Lung (tissue), 12 donors: ENCODE results near the gene LINGO3. TPM values are rescaled to one million over a fixed set of nuclear protein-coding genes. Genes with fewer than 3 reads are reported as not detected.

ENCODE experiments used
- ATAC-seq: fragments of 200-7000 bp; cut with Tn5 transposase; one replicate; pipeline ENCODE4 v1.9.1; 2020; ENCODE audit warnings: moderate number of reproducible peaks; ENCODE audit not compliant: insufficient read depth, low FRiP score
- DNase-seq, 3 donors: peaks; one replicate each; pipeline ENCODE4 v3.0.0-alpha.2; 2013 to 2017
- H3K27ac ChIP-seq, 2 donors: one replicate each; pipeline ENCODE4 v1.5.1; 2013; ENCODE audit warnings: mild to moderate bottlenecking in 2 of 2, moderate library complexity in 2 of 2, control low read depth in 1 of 2, inconsistent platforms in 1 of 2, low read depth in 1 of 2, low read length in 1 of 2
- H3K27me3 ChIP-seq, 3 donors: one replicate each; pipeline ENCODE4 v1.5.1; 2013; ENCODE audit warnings: low read length in 2 of 3; ENCODE audit not compliant: control insufficient read depth in 3 of 3, insufficient read depth in 3 of 3
- H3K36me3 ChIP-seq, 4 donors: one replicate each; pipeline ENCODE4 v1.5.1; 2013; ENCODE audit warnings: low read length in 4 of 4, mild to moderate bottlenecking in 1 of 4, moderate library complexity in 1 of 4; ENCODE audit not compliant: control insufficient read depth in 4 of 4, insufficient read depth in 4 of 4
- H3K4me1 ChIP-seq, 5 donors: one replicate each; pipeline ENCODE4 v1.5.1; 2013; ENCODE audit warnings: low read length in 5 of 5, mild to moderate bottlenecking in 2 of 5, moderate library complexity in 1 of 5; ENCODE audit not compliant: control insufficient read depth in 5 of 5, insufficient read depth in 5 of 5
- H3K4me3 ChIP-seq: one replicate; pipeline ENCODE4 v1.5.1; 2013; ENCODE audit warnings: mild to moderate bottlenecking, control low read depth, moderate library complexity
- H3K9ac ChIP-seq, 2 donors: one replicate each; pipeline ENCODE4 v1.5.1; 2013; ENCODE audit warnings: low read length in 2 of 2, control low read depth in 1 of 2; ENCODE audit not compliant: insufficient read depth in 1 of 2
- H3K9me3 ChIP-seq, 4 donors: one replicate each; pipeline ENCODE4 v1.5.1; 2013; ENCODE audit warnings: low read length in 3 of 4, mild to moderate bottlenecking in 1 of 4, moderate library complexity in 1 of 4; ENCODE audit not compliant: control insufficient read depth in 4 of 4, insufficient read depth in 3 of 4
- WGBS, 2 donors: extraction: QIAGEN DNeasy Blood & Tissue Kit; methylation state at CpG; one replicate each; pipeline ENCODE4 v1.1.7; 2013; 5-methylcytosine and 5-hydroxymethylcytosine counted together
- polyA plus RNA-seq, 2 donors: library from polyadenylated mRNA; stranded (reverse); fragments of 200-250 nt; gene quantifications; one replicate each; pipeline ENCODE4 v1.2.1, GENCODE V29; 2013
- total RNA-seq, 2 donors: library from RNA; depleted of rRNA in 1 of 2; stranded (reverse); fragments of >200 nt in 1 of 2; gene quantifications; one replicate each; pipeline ENCODE4 v1.2.1, GENCODE V29; 2014 to 2021
- TF ChIP-seq, protein P1 (sequence below): IDR thresholded peaks from 2 replicates; pipeline ENCODE4 v1.5.1; 2012; ENCODE audit warnings: mild to moderate bottlenecking; ENCODE audit errors: control extremely low read depth, extremely low read depth
- donor health status: control.
- donor health status: control.
- donor health status: Bipolar disorder and iron deficiency.
- donor health status: healthy.
- donor health status: DM: yes; HTN: yes; CAD: no.

The LINGO3 gene
- total and polyA plus RNA-seq, 4 donors, result 0.10 to 1.0 (median 0.21) TPM; not detected in 1

DNA sequence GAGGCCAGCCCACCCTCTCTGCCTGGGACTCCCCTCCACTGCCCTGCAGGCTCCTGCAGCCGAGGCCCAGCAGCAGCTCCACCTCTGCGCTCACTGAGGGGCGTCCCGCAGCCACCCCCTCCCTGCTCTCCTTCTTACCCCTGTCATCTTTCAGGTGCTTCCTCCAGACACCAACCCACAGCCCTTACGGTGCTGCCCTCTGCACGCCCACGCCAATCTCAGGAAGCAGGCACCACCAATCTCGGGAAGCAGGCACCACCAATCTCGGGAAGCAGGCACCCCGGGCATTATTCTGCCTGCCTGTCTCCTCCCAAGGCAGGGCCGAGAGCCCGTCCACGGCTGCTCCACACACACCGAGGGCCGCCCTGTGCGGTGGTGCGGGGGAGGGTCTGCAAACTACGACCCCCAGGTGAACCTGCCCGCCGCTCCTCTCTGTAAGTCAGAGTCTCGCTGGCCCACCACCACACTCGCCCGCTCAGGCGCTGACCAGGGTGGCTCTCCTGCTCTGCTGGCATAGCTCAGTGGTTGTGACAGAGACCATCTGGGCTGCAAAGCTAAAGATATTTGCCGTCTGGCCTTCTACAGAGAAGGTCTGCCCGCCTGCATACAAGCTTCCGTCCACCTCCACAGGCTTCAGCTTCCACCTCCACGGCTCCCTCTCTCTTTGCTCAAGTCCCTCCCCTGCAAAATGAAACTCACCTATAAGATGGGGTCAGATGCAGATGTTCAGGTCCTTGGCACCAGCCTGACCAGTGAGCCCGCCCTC lies 17.5 kb upstream of the LINGO3 start:
- TF ChIP-seq, protein P1, sequence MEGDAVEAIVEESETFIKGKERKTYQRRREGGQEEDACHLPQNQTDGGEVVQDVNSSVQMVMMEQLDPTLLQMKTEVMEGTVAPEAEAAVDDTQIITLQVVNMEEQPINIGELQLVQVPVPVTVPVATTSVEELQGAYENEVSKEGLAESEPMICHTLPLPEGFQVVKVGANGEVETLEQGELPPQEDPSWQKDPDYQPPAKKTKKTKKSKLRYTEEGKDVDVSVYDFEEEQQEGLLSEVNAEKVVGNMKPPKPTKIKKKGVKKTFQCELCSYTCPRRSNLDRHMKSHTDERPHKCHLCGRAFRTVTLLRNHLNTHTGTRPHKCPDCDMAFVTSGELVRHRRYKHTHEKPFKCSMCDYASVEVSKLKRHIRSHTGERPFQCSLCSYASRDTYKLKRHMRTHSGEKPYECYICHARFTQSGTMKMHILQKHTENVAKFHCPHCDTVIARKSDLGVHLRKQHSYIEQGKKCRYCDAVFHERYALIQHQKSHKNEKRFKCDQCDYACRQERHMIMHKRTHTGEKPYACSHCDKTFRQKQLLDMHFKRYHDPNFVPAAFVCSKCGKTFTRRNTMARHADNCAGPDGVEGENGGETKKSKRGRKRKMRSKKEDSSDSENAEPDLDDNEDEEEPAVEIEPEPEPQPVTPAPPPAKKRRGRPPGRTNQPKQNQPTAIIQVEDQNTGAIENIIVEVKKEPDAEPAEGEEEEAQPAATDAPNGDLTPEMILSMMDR, result no peak
- no peak overlapping the region for H3K9ac ChIP-seq
- no peaks in the 10 kb centered on the region for H3K9me3 ChIP-seq
- 41 to 64% methylated on average over 29 of the region's 29 CpGs for WGBS, 2 donors
- H3K36me3 ChIP-seq, result peaks cover 0 to 32% (median 5%) of the 10 kb centered on the region in 4 donors
- H3K27me3 ChIP-seq, result no peaks in the 10 kb centered on the region
- no peak overlapping the region for H3K4me3 ChIP-seq
- H3K27ac ChIP-seq, result no peak overlapping the region
- DNase-seq (no peak), ATAC-seq (no peak)
- H3K4me1 ChIP-seq, result peaks cover 0 to 26% (median 8%) of the 10 kb centered on the region in 5 donors

DNA sequence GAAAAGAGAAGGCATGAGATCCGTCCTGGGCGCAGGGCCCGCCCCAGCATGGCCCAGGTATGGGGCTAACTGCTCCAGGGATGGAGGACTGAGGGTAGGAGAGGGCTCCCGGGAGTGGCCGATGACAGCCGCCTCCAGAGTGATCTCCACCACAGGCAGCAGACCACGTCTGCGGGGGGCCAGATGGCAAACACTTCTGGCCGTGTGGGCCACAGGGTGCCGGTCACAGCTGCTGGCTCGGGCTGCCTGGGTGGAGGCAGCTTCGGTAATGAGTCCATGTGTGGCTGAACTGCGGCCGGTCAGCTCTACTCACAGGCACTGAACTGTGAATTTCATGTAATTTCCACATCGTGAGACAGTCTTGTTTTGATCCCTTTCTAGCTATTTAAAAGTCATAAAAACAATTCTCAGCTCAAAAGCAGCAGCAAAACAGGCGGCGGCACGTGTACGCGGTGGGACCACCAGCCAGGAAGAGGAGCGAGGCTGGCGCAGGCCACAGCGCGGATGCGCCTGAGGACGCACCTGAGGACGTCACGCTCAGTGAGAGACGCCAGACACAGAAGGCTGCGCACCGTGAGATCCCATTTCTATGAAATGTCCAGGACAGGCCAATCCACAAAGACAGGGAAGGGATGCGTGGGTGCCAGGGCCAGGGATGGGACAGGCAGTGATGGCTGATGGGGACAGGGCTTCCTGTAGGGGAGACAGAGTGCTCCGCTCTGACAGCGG lies 16.4 kb upstream of the LINGO3 start:
- H3K4me1 ChIP-seq, result peaks cover 0 to 17% (median 8%) of the 10 kb centered on the region in 5 donors
- no peak for DNase-seq
- no peak overlapping the region for H3K4me3 ChIP-seq
- H3K27me3 ChIP-seq, result no peaks in the 10 kb centered on the region
- peaks cover 0 to 32% (median 5%) of the 10 kb centered on the region in 4 donors for H3K36me3 ChIP-seq
- no peak for ATAC-seq
- WGBS, 2 donors, result 88 to 91% methylated on average over 34 of the region's 34 CpGs
- TF ChIP-seq, protein P1, result no peak
- H3K27ac ChIP-seq, result no peak overlapping the region
- H3K9ac ChIP-seq, result no peak overlapping the region
- no peaks in the 10 kb centered on the region for H3K9me3 ChIP-seq

DNA sequence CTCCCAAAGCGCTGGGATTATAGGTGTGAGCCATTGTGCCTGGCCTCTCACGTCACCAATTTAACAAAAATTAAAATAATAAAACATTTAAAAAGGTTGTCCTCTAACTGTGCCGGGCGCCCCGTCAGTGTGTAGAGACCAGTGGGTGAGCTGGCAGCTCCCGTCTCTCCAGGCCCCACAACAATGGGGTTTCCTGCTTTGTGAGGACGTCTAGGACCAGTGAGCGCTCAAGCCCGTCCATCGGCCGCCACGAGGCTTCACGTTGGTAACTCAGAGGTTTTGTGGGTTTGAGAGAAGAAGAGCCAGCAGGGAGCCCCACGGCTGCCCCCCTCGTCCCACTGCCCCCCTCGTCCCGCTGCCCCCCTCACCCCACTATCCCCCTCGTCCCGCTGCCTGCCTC lies 15.8 kb upstream of the LINGO3 start:
- no peak for ATAC-seq
- H3K4me3 ChIP-seq, result no peak overlapping the region
- no peak overlapping the region for H3K9ac ChIP-seq
- H3K4me1 ChIP-seq, result peaks cover 0 to 13% (median 5%) of the 10 kb centered on the region in 5 donors
- H3K27me3 ChIP-seq, result no peaks in the 10 kb centered on the region
- peaks cover 0 to 32% (median 5%) of the 10 kb centered on the region in 4 donors for H3K36me3 ChIP-seq
- DNase-seq, result no peak
- H3K9me3 ChIP-seq, result no peaks in the 10 kb centered on the region
- TF ChIP-seq, protein P1, result no peak
- 84 to 88% methylated on average over 18 to 19 of the region's 19 CpGs for WGBS, 2 donors
- H3K27ac ChIP-seq, result no peak overlapping the region
